GM12892 (cell line): ENCODE results near the gene NPR1.
"Not testable (repeated sequence)": the region's sequence is repeated elsewhere in the genome, so short reads cannot be mapped to it uniquely, and the experiment has no call there.

Source experiments
- DNase-seq: peaks from one replicate; pipeline ENCODE4 v3.0.0; 2011; ENCODE audit not compliant: insufficient read length
- FAIRE-seq: peaks from 2 replicates; lab custom pipeline; 2011; peaks lifted over from hg19 to GRCh38; lab: Jason Lieb, UNC
- POLR2A ChIP-seq: IDR thresholded peaks from 2 replicates; pipeline ENCODE4 v1.6.1; 2011; ENCODE audit warnings: low read depth, low read length, control low read depth
- POLR2AphosphoS5 ChIP-seq: IDR thresholded peaks from 2 replicates; pipeline ENCODE4 v1.6.1; 2011; ENCODE audit warnings: low read depth, low read length, control low read depth
- TAF1 ChIP-seq: IDR thresholded peaks from 2 replicates; pipeline ENCODE4 v1.6.1; 2011; ENCODE audit warnings: low read depth, mild to moderate bottlenecking, control low read depth, low read length, borderline replicate concordance

NPR1 gene

DNA sequence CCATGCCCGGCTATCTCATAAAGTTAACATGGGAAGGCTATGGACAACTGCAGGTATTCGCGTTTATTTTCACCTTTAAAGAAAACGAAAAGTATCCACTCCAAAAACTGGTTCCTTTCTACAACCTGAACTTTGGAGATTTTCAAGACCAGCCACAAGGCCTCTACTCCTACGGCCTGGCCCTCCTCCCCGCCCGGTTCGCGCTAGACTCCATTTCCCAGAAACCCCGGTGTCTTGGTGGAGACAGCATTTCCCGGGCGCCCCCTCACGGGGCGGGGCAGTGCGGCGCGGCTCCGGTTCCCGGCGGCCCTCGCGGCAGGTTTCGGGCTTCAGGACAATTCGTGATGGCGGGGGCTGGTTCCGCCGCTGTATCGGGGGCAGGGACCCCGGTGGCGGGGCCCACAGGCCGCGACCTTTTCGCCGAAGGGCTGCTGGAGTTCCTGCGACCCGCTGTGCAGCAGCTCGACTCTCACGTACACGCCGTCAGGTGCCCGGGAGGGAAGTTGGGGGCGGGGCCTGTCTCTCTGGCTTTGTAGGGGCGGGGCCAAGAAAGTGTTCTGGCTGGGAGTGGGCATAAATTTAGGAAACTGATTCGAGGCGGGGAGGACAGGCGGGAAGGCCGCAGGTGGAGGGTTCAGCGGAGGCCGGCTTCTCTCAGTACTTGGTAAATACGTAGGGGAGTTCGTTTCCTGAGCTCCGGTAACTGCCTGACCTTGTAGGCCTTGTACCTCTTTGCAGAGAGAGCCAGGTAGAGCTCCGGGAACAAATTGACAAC, 19.9 kb upstream of the NPR1 start, which contains the start of gene SNAPIN:
Gene SNAPIN (plus strand): TSS at position 304 of the 775 bp plus-strand sequence. CDS start 41 bp downstream, at position 345.
- FAIRE-seq (peak; percentile 89), DNase-seq (peak; percentile 92)
- TF ChIP-seq POLR2AphosphoS5 (peak; percentile 72), POLR2A (peak; percentile 84), TAF1 (peak; percentile 60; the same call in 1 of the 2 replicates)

DNA sequence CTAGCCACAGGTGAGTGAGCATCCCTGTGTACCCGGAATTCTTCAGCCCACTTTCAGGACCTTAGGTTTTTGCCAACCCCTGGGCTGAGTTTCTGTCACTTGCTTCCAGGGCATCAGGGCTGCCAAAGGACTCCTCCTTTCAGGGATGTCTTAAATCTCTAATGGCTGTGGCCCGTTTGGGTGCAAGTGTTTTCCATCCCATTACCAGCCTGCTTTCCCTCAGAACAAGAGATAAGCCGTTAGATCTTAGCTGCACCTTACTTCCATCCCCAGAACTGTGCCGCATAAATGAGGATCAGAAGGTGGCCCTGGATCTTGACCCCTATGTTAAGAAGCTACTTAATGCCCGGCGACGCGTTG, 19.3 kb upstream of the NPR1 start:
- no peak for FAIRE-seq
- DNase-seq = no peak
- no peak for TF ChIP-seq TAF1
- no peak for TF ChIP-seq POLR2AphosphoS5
- no peak for TF ChIP-seq POLR2A

DNA sequence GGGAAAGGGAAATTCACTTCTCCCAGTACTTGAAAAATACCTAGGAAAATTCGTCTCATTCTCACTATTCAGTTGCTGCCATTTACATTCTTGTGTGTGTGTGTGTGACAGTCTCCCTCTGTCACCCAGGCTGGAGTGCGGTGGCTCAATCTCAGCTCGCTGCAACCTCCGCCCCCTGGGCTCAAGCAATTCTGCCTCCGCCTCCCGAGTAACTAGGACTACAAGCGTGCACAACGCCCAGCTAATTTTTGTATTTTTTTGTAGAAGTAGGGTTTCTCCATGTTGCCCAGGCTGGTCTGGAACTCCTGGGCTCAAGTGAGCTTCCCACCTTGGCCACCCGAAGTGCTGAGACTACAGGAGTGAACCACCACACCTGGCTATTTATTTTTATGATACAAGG, 18.8 kb upstream of the NPR1 start:
- FAIRE-seq (no peak), DNase-seq (no peak)
- TF ChIP-seq POLR2A (no peak), POLR2AphosphoS5 (no peak), TAF1 (no peak)

DNA sequence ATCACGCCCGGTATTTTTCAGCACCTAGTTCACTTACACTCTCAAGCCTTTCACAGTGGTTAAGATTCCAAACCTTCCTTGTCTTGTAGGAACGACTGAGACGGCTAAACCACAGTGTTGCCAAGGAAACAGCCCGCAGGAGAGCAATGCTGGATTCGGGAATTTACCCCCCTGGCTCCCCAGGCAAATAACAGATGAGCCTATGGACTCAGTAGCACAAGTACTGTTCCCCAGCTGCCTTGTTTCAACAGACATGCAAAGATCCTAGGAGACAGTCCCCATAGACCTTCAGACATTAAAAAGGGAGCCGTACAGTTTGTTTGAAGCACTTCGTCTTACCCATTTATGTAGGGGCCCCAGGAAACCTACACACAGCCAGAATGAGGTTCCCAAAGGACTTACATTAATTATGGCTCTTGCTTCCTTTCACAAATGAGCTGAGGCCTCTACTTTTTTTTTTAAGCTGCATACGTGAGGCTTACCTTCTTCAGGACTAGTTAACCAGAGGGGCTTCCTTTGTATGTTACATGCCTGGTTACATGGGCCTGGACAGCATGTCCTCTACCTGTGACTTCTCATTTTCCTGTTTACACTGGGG, 17.3 kb upstream of the NPR1 start:
- DNase-seq = no peak
- no peak for TF ChIP-seq TAF1
- peak; percentile 85 for TF ChIP-seq POLR2AphosphoS5
- FAIRE-seq = no peak

DNA sequence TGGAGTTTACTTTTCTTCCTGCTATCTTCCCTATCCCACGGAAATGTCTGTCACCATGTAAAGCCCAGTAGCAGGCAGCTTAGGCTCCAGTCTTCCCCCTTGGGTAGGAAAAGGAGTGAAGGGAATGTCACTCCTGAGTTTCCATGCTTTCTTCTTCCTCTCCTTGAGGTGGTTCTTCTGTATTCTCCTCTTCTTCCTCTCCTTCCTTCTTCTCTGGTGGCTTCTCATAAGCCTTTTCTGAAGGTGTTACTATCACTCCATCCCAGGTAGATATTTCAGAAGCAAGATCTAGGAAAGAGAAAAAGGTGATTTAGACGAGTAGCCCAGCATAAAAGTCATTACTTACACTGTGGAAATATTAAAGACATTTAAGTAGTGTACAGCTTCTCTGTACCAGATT, 16.2 kb upstream of the NPR1 start:
- no peak for FAIRE-seq
- no peak for DNase-seq
- TF ChIP-seq POLR2AphosphoS5 (no peak), TAF1 (no peak), POLR2A (no peak; the same call in 1 of the 2 replicates)

DNA sequence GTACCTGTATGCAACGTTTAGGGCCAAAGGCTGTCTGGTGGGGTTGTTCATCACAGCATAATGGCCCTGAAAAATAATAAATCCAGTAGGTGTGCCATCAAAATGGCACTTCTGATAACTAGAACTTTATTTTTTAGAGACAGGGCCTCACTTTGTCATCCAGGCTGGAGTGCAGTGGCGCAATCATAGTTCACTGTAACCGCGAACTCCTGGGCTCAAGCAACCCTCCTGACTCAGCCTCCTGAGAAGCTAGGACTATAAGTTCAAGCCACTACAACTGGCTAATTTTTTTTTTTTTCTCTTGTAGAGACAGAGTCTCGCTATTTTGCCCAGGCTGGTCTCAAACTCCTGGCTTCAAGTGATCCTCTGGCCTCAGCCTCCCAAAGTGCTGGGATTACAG, 15.3 kb upstream of the NPR1 start:
- TF ChIP-seq POLR2A = no peak
- no peak for TF ChIP-seq TAF1
- no peak for TF ChIP-seq POLR2AphosphoS5
- DNase-seq (no peak), FAIRE-seq (no peak)

DNA sequence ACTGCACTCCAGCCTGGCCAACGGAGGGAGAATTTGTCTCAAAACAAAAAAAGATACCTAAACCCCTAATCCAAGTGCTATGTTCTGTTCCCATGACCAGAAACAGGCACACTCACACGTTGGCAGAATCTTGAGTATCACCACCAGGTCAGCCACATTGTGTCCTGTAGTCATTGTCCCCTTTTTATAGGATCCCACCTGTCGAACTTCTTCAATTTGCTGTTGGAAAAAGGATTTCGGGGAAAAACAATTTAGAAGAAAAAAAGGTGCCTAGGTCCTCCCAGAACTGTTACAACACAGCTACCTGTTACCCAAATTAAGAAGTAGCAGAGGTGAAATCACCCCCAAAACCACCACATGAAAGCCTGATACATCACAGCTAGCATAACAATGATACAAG, 11.0 kb upstream of the NPR1 start:
- FAIRE-seq (no peak), DNase-seq (no peak)
- no peak for TF ChIP-seq POLR2A
- no peak for TF ChIP-seq TAF1
- no peak for TF ChIP-seq POLR2AphosphoS5

DNA sequence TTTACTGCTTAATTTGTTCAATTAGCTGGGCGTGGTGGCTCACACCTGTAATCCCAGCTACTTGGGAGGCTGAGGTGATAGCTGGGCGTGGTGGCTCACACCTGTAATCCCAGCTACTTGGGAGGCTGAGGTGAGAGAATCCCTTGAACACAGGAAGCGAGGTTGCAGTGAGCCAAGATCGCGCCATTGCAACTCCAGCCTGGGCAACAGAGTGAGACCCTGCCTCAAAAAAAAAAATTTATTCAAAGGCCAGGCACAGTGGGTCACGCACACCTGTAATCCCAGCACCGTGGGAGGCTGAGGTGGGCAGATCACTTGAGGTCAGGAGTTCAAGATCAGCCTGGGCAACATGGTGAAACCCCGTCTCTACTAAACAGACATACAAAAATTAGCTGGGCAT, 9.8 kb upstream of the NPR1 start:
- DNase-seq, FAIRE-seq: not testable (repeated sequence)

DNA sequence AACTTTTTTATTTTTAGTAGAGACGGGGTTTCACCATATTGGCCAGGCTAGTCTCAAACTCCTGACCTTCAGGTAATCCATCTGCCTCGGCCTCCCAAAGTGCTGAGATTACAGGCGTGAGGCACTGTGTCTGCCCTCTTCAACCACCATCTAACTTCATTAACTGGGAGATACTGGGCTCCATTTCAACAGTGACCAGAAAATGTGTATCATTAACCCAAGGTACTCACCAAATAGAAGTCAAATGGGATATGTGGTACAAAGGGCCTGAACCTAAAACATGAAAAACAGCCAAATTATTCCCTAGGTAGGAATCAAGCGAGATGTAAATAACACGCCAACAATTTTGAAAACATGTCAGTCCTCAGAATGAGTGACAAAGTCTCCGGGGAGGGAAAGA, 8.9 kb upstream of the NPR1 start:
- no peak for TF ChIP-seq TAF1
- FAIRE-seq = no peak
- no peak for DNase-seq

DNA sequence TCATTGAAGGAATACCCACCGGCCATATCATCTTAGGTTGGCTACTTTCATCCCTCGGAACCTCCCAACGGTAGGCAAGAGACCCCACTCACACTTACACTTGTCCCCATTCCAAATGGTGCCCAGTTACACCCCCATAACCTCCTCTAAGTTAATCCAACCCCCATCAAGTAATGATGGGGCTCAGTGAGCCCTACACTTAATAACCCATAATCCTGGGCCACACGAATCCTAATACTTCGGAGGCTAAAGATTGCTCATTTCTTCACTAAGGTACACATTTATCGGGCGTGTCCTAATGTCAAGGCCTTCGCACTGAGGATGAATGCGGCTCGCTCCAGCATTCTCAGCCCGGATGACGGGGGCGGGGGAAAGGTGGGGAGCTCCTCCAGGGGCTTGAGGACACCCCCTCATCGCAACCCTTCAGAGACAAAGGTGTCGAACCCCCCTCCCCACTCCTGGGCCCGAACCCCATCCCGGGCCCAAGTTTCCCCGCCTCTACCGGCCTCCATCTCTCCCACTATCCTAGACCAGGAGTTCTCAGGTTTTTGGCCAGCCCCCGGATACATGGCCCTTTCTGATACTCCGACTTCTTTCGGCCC, 8.1 kb upstream of the NPR1 start:
- no peak for TF ChIP-seq POLR2A
- TF ChIP-seq POLR2AphosphoS5 = no peak
- TF ChIP-seq TAF1 = no peak
- FAIRE-seq (no peak), DNase-seq (no peak)

DNA sequence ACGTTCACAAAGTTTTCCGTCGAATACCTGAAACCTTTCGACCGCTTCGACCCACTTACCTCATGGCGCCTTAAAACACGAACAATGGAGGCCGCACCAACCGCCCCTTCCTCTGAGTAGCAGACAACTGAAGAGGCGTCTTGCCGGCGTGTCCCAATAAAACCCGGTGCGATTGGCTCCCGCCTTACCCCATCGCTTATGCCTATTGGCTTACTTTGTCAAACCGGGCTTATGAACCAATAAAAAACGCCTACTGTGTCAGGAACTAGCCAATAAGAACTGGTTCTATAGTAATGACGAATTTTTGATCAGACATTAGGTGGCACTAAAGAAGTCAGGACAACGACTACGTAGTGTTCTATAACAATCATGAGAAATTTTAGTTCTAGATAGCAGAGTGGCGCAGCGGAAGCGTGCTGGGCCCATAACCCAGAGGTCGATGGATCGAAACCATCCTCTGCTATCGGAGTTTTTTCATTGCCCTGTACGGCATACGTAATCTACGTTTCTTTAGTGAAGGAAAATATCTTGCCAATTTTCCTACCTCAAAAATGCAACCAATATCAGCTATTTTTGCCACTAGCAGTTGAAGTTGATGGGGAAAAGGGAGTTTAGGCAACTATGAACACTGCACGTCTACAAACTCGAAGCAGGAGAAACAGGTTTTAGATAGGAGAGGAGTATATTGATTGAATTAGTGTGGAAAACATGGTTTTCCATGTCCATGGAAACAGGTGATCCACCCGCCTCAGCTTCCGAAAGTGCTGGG, 7.4 kb upstream of the NPR1 start, which contains the start of gene ILF2:
Gene ILF2 (minus strand): TSS at position 135 of the 769 bp plus-strand sequence. CDS start 71 bp downstream, at position 64.
- TF ChIP-seq TAF1 (peak; percentile 90), POLR2AphosphoS5 (peak; percentile 87), POLR2A (peak; percentile 93)
- peak; percentile 93 for FAIRE-seq

DNA sequence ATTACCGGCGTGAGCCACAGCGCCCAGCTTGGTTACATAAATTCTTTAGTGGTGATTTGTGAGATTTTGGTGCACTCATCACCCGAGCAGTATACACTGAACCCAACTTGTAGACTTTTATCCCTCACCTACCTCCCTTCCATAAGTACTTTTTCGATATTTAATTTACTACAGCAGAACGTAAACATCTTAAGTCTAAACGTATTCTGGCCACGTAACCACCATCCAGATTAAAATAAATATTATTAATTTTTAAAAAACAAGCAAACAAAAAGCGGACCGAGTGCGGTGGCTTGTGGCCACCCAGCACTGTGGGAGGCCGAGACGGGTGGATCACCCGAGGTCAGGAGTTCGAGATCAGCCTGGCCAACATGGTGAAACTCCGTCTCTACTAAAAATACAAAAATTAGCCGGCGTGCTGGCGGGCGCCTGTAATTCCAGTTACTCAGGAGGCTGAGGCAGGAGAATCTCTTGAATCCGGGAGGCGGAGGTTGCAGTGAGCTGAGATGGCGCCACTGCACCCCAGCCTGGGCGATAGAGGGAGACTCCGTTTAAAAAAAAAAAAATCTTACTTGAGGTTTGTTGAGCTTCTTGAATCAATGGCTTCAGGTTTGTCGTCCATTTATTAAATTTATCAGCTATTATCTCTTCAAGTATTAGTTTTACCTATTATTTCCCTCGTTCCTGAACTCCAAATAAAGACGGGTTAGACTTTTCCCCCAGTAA, 6.7 kb upstream of the NPR1 start:
- FAIRE-seq, DNase-seq: not testable (repeated sequence)

More for the DNA sequence above, 7.4 kb upstream of the NPR1 start, which contains the start of gene ILF2:
- peak; percentile 92 for DNase-seq
